ENCODE results near the gene HSCB. TPM values are rescaled to one million over a fixed set of nuclear protein-coding genes. Genes with fewer than 3 reads are reported as not detected.
A peak's percentile ranks its signal among the peaks of the same experiment; 100 is the strongest.

HSCB gene
- total RNA-seq, 1 donor from 2014 or later = 12.0 TPM

- Histone ChIP-seq H3K27me3 (no peaks in the 10 kb centered on the region), H3K4me1 (peaks cover 3% of the 10 kb centered on the region), H3K4me3 (no peak overlapping the region), H3K36me3 (no peaks in the 10 kb centered on the region), H3K9me3 (no peaks in the 10 kb centered on the region), H3K27ac (no peak overlapping the region)
- TF ChIP-seq, protein P1, sequence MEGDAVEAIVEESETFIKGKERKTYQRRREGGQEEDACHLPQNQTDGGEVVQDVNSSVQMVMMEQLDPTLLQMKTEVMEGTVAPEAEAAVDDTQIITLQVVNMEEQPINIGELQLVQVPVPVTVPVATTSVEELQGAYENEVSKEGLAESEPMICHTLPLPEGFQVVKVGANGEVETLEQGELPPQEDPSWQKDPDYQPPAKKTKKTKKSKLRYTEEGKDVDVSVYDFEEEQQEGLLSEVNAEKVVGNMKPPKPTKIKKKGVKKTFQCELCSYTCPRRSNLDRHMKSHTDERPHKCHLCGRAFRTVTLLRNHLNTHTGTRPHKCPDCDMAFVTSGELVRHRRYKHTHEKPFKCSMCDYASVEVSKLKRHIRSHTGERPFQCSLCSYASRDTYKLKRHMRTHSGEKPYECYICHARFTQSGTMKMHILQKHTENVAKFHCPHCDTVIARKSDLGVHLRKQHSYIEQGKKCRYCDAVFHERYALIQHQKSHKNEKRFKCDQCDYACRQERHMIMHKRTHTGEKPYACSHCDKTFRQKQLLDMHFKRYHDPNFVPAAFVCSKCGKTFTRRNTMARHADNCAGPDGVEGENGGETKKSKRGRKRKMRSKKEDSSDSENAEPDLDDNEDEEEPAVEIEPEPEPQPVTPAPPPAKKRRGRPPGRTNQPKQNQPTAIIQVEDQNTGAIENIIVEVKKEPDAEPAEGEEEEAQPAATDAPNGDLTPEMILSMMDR (IDR thresholded peaks at IDR 0.05) = no peak
- DNase-seq (no peak), ATAC-seq (no peak)
- intact Hi-C loops (cut with DNase I) = no loop called here
These were observed 27.0 kb downstream of the HSCB start for GRCh38 chr22:28768701-28769393.

- H3K27me3 ChIP-seq = no peaks in the 10 kb centered on the region
- no peak overlapping the region for H3K4me3 ChIP-seq
- peaks cover 9% of the 10 kb centered on the region for H3K4me1 ChIP-seq
- no peaks in the 10 kb centered on the region for H3K9me3 ChIP-seq
- DNase-seq (no peak), ATAC-seq (no peak)
- H3K27ac ChIP-seq = no peak overlapping the region
- intact Hi-C loops (cut with DNase I) = no loop called here
- no peaks in the 10 kb centered on the region for H3K36me3 ChIP-seq
- TF ChIP-seq, protein P1 (IDR thresholded peaks at IDR 0.05) = no peak
These were observed 27.7 kb downstream of the HSCB start for GRCh38 chr22:28769394-28770085.

DNA sequence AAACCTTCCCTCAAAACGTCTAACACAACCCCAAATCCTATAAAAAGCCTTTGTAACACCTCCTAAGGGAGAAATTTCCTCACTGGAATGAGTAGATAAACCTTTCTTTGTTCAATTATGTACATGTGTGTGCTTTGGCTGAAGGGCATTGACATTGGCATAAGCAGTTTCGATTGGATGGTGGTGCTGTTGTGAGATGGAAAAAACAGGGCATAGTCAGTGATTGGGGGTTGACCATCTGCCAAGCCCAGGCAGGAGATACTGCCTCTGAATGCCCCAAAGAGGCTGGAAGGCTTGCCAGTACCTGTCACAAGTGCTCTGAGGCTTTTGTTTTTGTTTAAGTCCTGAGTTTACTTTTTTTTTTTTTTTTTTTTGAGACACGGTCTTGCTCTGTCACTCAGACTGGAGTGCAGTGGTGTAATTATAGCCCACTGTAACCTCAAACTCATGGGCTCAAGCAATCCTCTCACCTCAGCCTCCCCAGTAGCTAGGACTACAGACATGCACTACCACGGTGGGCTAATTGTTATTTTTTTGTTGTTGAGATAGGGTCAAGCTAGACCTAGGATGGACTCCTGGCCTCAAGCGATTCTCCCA lies 29.5 kb downstream of the HSCB start:
- no peak for ATAC-seq
- H3K27me3 ChIP-seq = no peaks in the 10 kb centered on the region
- no peak overlapping the region for H3K4me3 ChIP-seq
- no peak for DNase-seq
- H3K27ac ChIP-seq = no peak overlapping the region
- intact Hi-C loops (cut with DNase I) = no loop called here
- no peaks in the 10 kb centered on the region for H3K9me3 ChIP-seq
- peaks cover 14% of the 10 kb centered on the region for H3K36me3 ChIP-seq
- H3K4me1 ChIP-seq = peaks cover 20% of the 10 kb centered on the region
- TF ChIP-seq, protein P1 (IDR thresholded peaks at IDR 0.05) = no peak

DNA sequence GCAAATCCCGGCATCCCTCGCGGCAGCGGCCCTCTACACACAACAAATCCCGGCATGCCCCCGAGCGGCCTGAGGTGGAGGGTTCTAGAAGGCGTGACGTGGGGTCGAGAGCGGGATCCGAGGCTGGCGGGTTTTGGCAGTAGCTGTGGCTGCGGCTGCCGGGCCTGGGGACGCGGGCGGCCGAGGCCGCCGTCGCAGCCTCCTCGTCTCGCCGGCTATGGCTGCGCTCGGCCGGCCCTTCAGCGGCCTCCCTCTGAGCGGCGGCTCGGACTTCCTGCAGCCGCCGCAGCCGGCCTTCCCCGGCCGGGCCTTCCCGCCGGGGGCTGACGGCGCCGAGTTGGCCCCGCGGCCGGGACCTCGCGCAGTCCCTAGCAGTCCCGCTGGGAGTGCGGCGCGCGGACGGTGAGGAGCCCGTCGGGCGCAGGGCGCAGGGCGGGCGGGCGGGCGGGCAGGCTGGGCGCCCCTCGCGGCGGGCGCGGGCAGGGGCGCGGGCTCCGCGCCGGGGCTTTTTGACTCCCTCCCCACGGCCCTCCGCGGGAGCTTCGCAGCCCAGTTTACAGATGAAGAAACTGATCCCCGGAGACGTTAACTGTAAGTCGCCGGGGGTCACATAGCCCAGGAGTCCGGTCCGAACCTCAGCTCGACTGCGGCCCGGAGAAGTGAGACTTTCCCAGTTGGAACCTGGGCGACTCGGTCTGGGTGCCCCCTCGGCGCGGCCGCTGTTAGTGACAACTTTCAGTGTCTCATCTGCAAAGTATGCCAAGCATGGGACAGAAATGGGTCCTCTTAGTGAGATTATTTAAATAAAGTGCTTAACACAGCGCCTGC lies 31.0 kb downstream of the HSCB start, which contains the start of gene CCDC117:
Gene CCDC117 (plus strand): TSS at position 63 of the 828 bp plus-strand sequence. CDS start 155 bp downstream, at position 218.
- Histone ChIP-seq H3K4me1 (peaks cover 20% of the 10 kb centered on the region), H3K36me3 (peaks cover 27% of the 10 kb centered on the region), H3K27me3 (no peaks in the 10 kb centered on the region), H3K4me3 (peak within 1 kb of the TSS; percentile 88), H3K27ac (peak within 1 kb of the TSS; percentile 95), H3K9me3 (no peaks in the 10 kb centered on the region)
- DNase-seq = peak; percentile 98
- TF ChIP-seq, protein P1 (IDR thresholded peaks at IDR 0.05) = peak; percentile 22
- intact Hi-C loops (cut with DNase I) = no loop called here
- ATAC-seq = peak; percentile 98

- peak overlapping the region; percentile 95 for H3K27ac ChIP-seq
- peak overlapping the region; percentile 88 for H3K4me3 ChIP-seq
- H3K36me3 ChIP-seq = peaks cover 33% of the 10 kb centered on the region
- peaks cover 23% of the 10 kb centered on the region for H3K4me1 ChIP-seq
- intact Hi-C loops (cut with DNase I) = no loop called here
- no peaks in the 10 kb centered on the region for H3K9me3 ChIP-seq
- DNase-seq (no peak), ATAC-seq (no peak)
- TF ChIP-seq, protein P1 (IDR thresholded peaks at IDR 0.05) = no peak
- H3K27me3 ChIP-seq = no peaks in the 10 kb centered on the region
These were observed 31.6 kb downstream of the HSCB start for GRCh38 chr22:28773461-28773867.
